Body of pancreas (tissue), 4 donors: ENCODE measurements around the gene TVP23C. TPM values are rescaled to one million over a fixed set of nuclear protein-coding genes. Genes with fewer than 3 reads are reported as not detected.
A peak's percentile ranks its signal among the peaks of the same experiment; 100 is the strongest.
"Not testable (repeated sequence)": the region's sequence is repeated elsewhere in the genome, so short reads cannot be mapped to it uniquely, and the experiment has no call there.

ENCODE experiments used
- ATAC-seq: fragments of 150-250 bp; one replicate; pipeline ENCODE4 v1.9.1; 2016
- DNase-seq, 4 donors: peaks; one replicate each; pipeline ENCODE4 v3.0.0-alpha.2; 2019
- H3K27ac ChIP-seq, 4 donors: fragments of 200-600 bp; sonication (generic); 1 replicate in 3 of 4; 2 replicates in 1 of 4; pipeline versions ENCODE4 v1.5.1 to v1.6.1; 2016 to 2019; ENCODE audit warnings: mild to moderate bottlenecking in 1 of 4, mixed read lengths in 1 of 4, moderate library complexity in 1 of 4
- H3K27me3 ChIP-seq, 2 donors: fragments of 200-600 bp; sonication (generic); one replicate each; pipeline ENCODE4 v1.6.0; 2016; ENCODE audit warnings: mild to moderate bottlenecking in 1 of 2
- H3K36me3 ChIP-seq, 2 donors: fragments of 200-600 bp; sonication (generic); replicated peaks in 1 of 2; 2 replicates each; pipeline ENCODE4 v1.5.1; 2016; ENCODE audit warnings: low read depth in 2 of 2; ENCODE audit not compliant: insufficient read depth in 1 of 2
- H3K4me1 ChIP-seq: fragments of 200-600 bp; sonication (generic); one replicate; pipeline ENCODE4 v1.6.0; 2016
- H3K4me3 ChIP-seq, 2 donors: fragments of 200-600 bp; sonication (generic); 1 replicate in 1 of 2; 2 replicates in 1 of 2; pipeline ENCODE4 v1.5.1; 2016 to 2019
- H3K9me3 ChIP-seq, 3 donors: fragments of 200-600 bp; sonication (generic); 1 replicate in 2 of 3; 2 replicates in 1 of 3; pipeline ENCODE4 v1.5.1; 2016
- WGBS, 2 donors: methylation state at CpG; one replicate each; pipeline ENCODE4 v1.1.5; 2017; 5-methylcytosine and 5-hydroxymethylcytosine counted together
- intact Hi-C: fragments of 100-400 bp; cut with DNase I; formaldehyde crosslinking; loops from one replicate; pipeline ENCODE4 v1.15.1; 2023
- total RNA-seq, 2 donors: library from RNA; depleted of rRNA; stranded (reverse); fragments of >200 nt; gene quantifications; one replicate each; pipeline ENCODE4 v1.1.0, GENCODE V29; 2016

The TVP23C gene
- total RNA-seq, 2 donors from 2014 or later = 31.4 to 53.7 TPM

DNA sequence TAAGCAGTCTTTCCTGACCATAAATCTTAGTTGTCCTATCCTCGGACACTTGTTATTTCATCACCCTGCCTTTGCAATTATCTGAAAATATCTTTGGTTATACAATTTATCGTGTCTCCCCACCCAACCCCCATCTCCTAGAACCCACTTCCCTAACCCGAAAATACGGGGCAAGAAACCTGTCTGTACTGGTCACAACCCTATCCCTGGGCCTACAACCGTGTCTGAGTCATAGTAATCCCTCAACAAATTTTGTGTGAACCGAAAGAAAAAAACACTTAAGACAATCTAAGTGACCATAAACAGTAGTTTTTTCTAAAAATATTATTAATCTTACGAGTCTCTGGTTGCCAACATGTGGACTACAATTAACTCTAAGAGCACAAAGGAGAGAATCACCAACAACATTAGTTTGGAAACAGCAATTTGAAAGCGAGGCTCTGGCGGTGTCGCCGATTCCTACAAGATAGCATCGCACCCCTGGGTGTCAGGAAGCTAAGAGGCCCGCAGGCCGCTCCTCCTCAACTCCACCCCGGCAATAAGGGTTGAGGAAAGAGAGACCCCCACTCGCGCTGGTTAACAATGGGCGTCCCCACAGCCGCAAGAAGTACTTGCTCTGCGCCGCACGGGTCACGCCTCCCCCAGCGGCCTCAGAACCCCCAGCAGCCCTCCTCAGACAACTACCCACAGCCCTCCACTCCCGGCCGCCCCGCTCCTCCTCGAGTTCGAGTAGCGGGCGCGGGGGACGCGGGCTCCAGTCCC, 489 bp downstream of the TVP23C start:
- ATAC-seq, DNase-seq, H3K27me3 ChIP-seq, H3K36me3 ChIP-seq, H3K4me1 ChIP-seq, intact Hi-C loops, H3K9me3 ChIP-seq: not testable (repeated sequence)
- WGBS, 2 donors = 0% methylated on average over 7 to 15 of the region's 34 CpGs
- Histone ChIP-seq H3K27ac (peak overlapping the region in 3 of 4 donors; percentile 70 to 82 (median 71)), H3K4me3 (peak overlapping the region; percentile 74 to 86)

DNA sequence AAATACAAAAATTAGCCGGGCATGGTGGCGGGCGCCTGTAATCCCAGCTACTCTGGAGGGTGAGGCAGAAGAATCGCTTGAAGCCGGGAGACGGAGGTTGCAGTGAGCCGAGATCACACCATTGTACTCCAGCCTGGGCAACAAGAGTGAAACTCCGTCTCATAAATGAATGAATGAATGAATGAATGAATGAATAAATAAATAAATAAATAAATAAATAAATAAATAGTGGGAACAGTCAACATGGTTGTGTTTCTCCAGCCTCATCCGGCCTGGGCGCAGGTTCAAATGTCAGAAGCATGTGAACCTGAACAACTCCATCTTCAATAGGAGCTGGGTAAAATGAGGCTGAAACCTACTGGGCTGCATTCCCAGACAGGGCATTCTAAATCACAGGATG, 1.8 kb downstream of the TVP23C start:
- H3K27ac ChIP-seq, intact Hi-C loops, ATAC-seq, DNase-seq, H3K27me3 ChIP-seq, H3K9me3 ChIP-seq, H3K4me3 ChIP-seq, H3K4me1 ChIP-seq, H3K36me3 ChIP-seq: not testable (repeated sequence)
- 90 to 93% methylated on average over 10 of the region's 10 CpGs for WGBS, 2 donors

DNA sequence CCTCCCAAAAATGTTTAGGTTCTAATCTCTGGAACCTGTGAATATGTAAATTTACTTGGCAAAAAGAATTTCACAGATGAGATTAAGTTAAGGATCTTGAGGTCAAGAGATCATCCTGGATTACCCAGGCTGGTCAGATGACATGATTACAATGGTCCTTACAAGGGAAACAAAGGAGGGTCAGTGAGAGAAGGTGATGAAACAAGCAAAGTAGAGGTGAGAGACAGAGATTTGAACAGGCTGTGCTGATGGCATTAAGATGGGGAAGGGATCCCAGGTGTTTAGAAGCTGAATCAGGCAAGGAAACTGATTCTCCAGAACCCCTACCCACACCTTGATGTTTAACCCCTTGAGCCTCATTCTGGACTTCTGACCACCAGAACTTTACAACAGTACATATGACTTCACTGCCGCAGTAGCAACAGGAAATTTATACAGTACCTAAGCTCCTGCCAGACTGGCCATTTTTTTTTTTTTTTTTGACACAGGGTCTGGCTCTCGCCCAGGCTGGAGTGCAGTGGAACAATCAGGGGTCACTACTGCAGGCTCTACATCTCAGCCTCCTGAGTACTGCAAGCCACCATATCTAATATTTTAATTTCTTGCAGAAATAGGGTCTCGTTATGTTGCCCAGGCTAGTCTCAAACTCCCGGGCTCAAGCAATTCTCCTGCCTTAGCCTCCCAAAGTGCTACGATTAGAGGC, 4.7 kb downstream of the TVP23C start:
- H3K4me1 ChIP-seq, DNase-seq, H3K27ac ChIP-seq, ATAC-seq, H3K4me3 ChIP-seq, intact Hi-C loops, H3K36me3 ChIP-seq, H3K9me3 ChIP-seq, H3K27me3 ChIP-seq: not testable (repeated sequence)
- 96% methylated on average over 4 to 5 of the region's 5 CpGs for WGBS, 2 donors

DNA sequence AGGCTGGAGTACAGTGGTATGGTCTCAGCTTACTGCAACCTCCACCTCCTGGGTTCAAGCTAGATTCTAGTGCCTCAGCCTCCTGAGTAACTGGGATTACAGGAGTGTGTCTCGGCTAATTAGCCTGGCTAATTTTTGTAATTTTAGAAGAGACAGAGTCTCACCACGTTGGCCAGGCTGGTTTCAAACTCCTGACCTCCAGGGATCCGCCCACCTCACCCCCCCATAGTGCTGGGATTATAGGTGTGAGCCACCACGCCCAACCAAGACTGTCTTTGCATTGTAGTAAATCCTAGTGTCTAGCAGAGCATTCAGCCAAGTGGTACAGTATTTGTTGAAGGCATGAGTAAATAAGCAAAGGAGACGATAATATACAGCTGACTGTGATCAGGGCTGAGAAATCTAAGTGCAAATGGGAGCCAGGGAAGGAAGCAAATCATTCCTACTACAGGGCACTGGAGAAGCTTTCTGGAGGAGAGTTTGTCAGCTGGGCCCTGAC, 5.9 kb downstream of the TVP23C start:
- H3K9me3 ChIP-seq, intact Hi-C loops, H3K27me3 ChIP-seq, H3K36me3 ChIP-seq, H3K4me3 ChIP-seq, H3K4me1 ChIP-seq, ATAC-seq, H3K27ac ChIP-seq, DNase-seq: not testable (repeated sequence)
- 83 to 85% methylated on average over 1 to 4 of the region's 5 CpGs for WGBS, 2 donors

DNA sequence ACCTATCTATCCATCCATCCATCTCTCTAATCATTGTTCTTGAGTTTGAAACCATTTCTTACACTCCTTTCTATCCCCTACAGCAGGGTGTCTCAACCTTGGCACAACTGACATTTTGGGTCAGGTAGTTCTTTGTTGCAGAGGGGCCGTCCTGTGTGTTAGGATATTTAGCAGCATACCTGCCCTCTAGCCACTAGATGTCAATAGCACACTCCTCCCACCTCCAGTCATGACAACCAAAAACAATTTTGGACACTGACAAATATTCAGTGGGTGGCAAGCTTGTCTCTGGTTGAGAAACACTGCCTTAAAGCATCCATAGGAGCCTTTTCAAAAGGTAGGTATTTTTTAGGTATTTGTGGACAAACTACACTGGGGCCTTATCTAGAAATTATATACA, 10.4 kb downstream of the TVP23C start:
- WGBS, 2 donors = 50 to 54% methylated on average over 1 of the region's 1 CpG
- H3K4me3 ChIP-seq, H3K27me3 ChIP-seq, H3K4me1 ChIP-seq, H3K9me3 ChIP-seq, H3K27ac ChIP-seq, H3K36me3 ChIP-seq, ATAC-seq, intact Hi-C loops, DNase-seq: not testable (repeated sequence)

DNA sequence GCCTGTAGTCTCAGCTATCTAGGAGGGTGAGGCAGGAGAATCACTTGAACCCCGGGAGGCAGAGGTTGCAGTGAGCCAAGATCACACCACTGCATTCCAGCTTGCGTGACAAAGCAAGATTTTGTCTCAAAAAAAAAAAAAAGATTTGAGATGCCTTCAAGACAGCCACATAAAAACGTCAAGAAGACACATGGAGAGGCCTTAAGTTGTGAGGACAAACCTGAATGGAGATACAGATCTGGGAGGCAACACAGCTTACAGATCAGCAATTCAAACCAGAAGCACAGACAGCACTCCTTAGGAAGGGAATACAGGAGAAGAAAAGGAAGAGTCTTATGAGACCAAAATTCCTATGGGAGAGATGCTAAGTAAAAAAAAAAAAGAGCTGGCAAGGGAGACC, 13.7 kb downstream of the TVP23C start:
- WGBS, 2 donors = 76 to 85% methylated on average over 3 of the region's 3 CpGs

DNA sequence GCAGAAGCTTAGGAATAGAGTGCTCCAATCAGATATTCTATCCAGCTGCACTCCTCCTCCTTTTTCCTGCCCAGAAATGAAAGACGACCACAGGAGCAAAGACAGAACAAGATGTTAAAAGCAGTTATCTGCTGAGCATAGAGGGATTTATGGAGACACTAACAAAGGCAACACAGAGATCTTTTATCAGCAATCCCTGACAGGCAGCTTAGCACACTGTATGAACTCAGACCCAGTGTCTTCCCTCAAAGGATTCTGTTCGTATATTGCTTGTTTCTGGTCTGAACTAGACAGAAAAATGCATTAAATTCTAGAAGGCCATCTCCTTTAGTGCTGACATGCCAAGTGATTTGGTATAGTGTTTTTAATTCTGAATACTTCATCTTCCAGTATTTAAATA, 16.7 kb downstream of the TVP23C start:
- H3K9me3 ChIP-seq, ATAC-seq, H3K4me3 ChIP-seq, H3K27ac ChIP-seq, H3K27me3 ChIP-seq, H3K4me1 ChIP-seq, intact Hi-C loops, H3K36me3 ChIP-seq, DNase-seq: not testable (repeated sequence)
- WGBS, 2 donors = 100% methylated on average over 1 of the region's 2 CpGs

More for the DNA sequence above, 13.7 kb downstream of the TVP23C start:
- H3K27ac ChIP-seq, H3K4me3 ChIP-seq, H3K4me1 ChIP-seq, ATAC-seq, intact Hi-C loops, DNase-seq, H3K36me3 ChIP-seq, H3K9me3 ChIP-seq, H3K27me3 ChIP-seq: not testable (repeated sequence)

DNA sequence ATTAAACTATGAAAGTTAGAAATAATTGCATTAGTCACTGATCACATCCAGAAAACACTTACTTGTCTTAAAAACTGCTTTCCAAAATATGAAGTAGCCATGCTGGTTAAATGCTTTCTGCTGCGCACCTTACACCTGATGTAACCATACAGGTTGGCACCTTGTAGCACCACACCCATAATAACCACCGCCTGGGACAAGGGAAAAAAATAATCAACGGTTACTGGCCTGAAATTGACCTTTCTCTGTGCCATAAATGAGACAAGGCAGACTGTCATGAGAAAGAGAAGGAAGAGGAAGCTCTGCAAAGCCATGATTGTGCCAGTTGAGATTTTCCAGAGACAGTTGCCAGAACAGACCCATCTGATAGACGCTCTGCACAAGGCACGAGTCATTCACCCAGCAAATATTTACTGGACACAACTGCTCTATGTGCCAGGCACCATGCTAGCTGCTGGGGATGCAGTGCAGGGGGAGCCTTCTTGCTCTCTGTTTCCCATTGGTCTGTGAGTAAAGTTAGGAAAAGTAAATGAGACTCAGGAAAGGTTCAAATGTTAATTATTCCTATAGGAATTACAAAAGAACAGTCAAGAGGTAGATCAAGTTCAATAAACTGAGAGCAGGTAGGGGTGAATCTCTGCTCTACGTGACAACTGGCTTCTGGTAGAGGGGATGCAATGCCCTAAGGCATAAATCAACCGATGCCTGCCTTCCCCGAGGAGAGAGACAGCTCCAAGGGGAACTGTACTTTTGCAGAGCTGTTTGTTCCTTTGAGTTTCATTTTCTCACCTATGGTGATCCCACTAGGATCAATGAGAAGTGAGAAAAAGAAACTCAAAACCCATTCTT, 22.7 kb downstream of the TVP23C start:
- ATAC-seq, H3K27ac ChIP-seq, DNase-seq, H3K4me1 ChIP-seq, H3K27me3 ChIP-seq, intact Hi-C loops, H3K4me3 ChIP-seq, H3K9me3 ChIP-seq, H3K36me3 ChIP-seq: not testable (repeated sequence)
- 79 to 92% methylated on average over 7 to 8 of the region's 8 CpGs for WGBS, 2 donors

DNA sequence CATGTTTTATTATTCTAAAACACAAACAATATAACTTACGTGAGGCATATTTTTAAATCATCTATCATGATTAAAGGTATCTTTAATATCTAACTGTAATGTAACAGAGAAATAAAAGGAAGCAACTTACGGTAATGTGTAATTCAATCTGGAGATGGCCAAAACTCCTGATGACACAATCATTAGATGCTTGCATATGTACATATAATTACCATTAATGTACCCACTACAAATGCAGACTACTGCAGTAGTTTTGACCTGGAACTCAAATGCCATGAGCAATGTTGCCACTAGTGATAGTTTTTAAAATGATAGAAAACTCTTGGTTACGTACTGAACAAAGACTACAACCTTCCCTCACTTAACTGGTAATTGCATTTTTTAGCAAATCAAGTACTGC, 30.2 kb downstream of the TVP23C start:
- H3K36me3 ChIP-seq, H3K4me1 ChIP-seq, ATAC-seq, H3K4me3 ChIP-seq, H3K9me3 ChIP-seq, H3K27ac ChIP-seq, DNase-seq, H3K27me3 ChIP-seq, intact Hi-C loops: not testable (repeated sequence)
- 93 to 94% methylated on average over 3 of the region's 3 CpGs for WGBS, 2 donors
